DOHH2 (cell line): ENCODE data around the gene CXCL12.

Source experiments
- EZH2phosphoT487 ChIP-seq: fragments of 200-600 bp; sonication (generic); IDR thresholded peaks from 2 replicates; pipeline ENCODE4 v1.6.1; 2017; ENCODE audit warnings: borderline replicate concordance, mild to moderate bottlenecking, antibody characterized with exemption, low read length, moderate library complexity, mixed read lengths
- TF ChIP-seq, protein P1 (sequence below): fragments of 200-600 bp; sonication (generic); IDR thresholded peaks from one replicate; pipeline ENCODE4 v1.5.1; 2014; ENCODE audit warnings: antibody characterized with exemption, mild to moderate bottlenecking, low read depth, low read length; ENCODE audit not compliant: poor library complexity, severe bottlenecking

- TF ChIP-seq, protein P1, sequence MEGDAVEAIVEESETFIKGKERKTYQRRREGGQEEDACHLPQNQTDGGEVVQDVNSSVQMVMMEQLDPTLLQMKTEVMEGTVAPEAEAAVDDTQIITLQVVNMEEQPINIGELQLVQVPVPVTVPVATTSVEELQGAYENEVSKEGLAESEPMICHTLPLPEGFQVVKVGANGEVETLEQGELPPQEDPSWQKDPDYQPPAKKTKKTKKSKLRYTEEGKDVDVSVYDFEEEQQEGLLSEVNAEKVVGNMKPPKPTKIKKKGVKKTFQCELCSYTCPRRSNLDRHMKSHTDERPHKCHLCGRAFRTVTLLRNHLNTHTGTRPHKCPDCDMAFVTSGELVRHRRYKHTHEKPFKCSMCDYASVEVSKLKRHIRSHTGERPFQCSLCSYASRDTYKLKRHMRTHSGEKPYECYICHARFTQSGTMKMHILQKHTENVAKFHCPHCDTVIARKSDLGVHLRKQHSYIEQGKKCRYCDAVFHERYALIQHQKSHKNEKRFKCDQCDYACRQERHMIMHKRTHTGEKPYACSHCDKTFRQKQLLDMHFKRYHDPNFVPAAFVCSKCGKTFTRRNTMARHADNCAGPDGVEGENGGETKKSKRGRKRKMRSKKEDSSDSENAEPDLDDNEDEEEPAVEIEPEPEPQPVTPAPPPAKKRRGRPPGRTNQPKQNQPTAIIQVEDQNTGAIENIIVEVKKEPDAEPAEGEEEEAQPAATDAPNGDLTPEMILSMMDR: no peak
- no peak for TF ChIP-seq EZH2phosphoT487
Observed at GRCh38 chr10:44404741-44405437, 20.0 kb upstream of the CXCL12 start.
